DMS153 treated with DMSO at 0.1 percent for 48 hours (cell line): Measurements from ENCODE around the gene SBNO1.
"Not testable (repeated sequence)": the region's sequence is repeated elsewhere in the genome, so short reads cannot be mapped to it uniquely, and the experiment has no call there.

Source experiments
- DNase-seq: peaks from one replicate; lab custom pipeline; 2025; ENCODE audit not compliant: unreplicated experiment; lab: John Stamatoyannopoulos, UW

The SBNO1 gene

GRCh38 chr12:123388951-123389559 is 24.4 kb upstream of the SBNO1 start:
- DNase-seq, result no peak

GRCh38 chr12:123388177-123388950 is 23.7 kb upstream of the SBNO1 start:
- DNase-seq, result peak; percentile 23

GRCh38 chr12:123387508-123388176 is 23.0 kb upstream of the SBNO1 start:
- DNase-seq, result no peak

GRCh38 chr12:123385536-123385935 is 20.9 kb upstream of the SBNO1 start:
- DNase-seq, result not testable (repeated sequence)

GRCh38 chr12:123384994-123385376 is 20.3 kb upstream of the SBNO1 start:
- DNase-seq, result no peak

- no peak for DNase-seq
These were observed 19.8 kb upstream of the SBNO1 start for GRCh38 chr12:123384318-123384993.

- no peak for DNase-seq
These were observed 18.0 kb upstream of the SBNO1 start for GRCh38 chr12:123382684-123383083.

- no peak for DNase-seq
These were observed 14.7 kb upstream of the SBNO1 start for GRCh38 chr12:123379391-123379790.

GRCh38 chr12:123372415-123372814 is 7.8 kb upstream of the SBNO1 start:
- not testable (repeated sequence) for DNase-seq

- DNase-seq, result not testable (repeated sequence)
These were observed 7.2 kb upstream of the SBNO1 start for GRCh38 chr12:123371667-123372368.

GRCh38 chr12:123369229-123369628 is 4.6 kb upstream of the SBNO1 start:
- no peak for DNase-seq

- DNase-seq, result not testable (repeated sequence)
These were observed 3.8 kb upstream of the SBNO1 start for GRCh38 chr12:123368431-123368830.

GRCh38 chr12:123367511-123367910 is 2.9 kb upstream of the SBNO1 start:
- no peak for DNase-seq

- DNase-seq, result peak; percentile 93
These were observed 624 bp upstream of the SBNO1 start for GRCh38 chr12:123365025-123365917.

- no peak for DNase-seq
These were observed 711 bp downstream of the SBNO1 start for GRCh38 chr12:123363740-123364531.

GRCh38 chr12:123363390-123363739 is 1.3 kb downstream of the SBNO1 start:
- no peak for DNase-seq

- no peak for DNase-seq
These were observed 6.6 kb downstream of the SBNO1 start for GRCh38 chr12:123358035-123358434.

- DNase-seq, result no peak
These were observed 8.4 kb downstream of the SBNO1 start for GRCh38 chr12:123356159-123356670.

- no peak for DNase-seq
These were observed 10.0 kb downstream of the SBNO1 start for GRCh38 chr12:123354600-123354999.
